ENCODE data around the gene NOTUM. TPM values are rescaled to one million over a fixed set of nuclear protein-coding genes. Genes with fewer than 3 reads are reported as not detected.

NOTUM gene
- polyA plus RNA-seq (ENCODE audit: insufficient read length), result 2.2 TPM
- long read RNA-seq, donor 1, partial matches to known transcripts, result 0 of 1 reads
- long read RNA-seq, donor 1, other reads (novel, unspliced or antisense), result 0 of 1 reads
- long read RNA-seq, donor 2, result 0 reads
- long read RNA-seq, donor 3, result 0 reads
- long read RNA-seq, donor 4, partial matches to known transcripts, result 0 of 1 reads
- long read RNA-seq, donor 4, other reads (novel, unspliced or antisense), result 0 of 1 reads
- long read RNA-seq, donor 5, result 0 reads
- long read RNA-seq, donor 6, partial matches to known transcripts, result 9 of 9 reads
- long read RNA-seq, donor 6, other reads (novel, unspliced or antisense), result 0 of 9 reads
- long read RNA-seq, donor 7, result 0 reads
- long read RNA-seq, donor 8, result 0 reads

DNA sequence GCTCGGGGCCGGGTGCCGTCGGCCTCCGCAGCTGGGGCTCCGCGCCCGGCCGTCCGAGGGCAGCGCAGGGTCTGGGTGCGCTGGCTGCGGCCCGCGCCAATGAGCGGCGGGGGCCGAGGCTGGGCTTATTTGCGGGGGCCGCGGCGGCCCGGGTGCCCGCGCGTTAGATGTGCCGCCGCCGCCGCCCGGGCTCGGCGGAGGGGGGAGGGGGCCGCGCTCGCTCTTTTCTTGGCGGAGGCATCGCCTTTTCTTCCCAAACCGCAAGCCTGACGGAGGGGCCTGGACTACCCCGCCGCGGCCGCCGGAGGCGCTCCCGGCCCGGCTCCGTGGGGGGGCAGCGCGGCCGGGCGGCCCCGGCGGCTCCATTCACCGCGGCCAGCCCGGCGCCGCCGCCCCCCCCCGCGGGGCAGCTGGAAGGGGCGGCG, at the start of gene NOTUM:
NOTUM (minus strand) TSS at position 101 of the 425 bp plus-strand sequence. CDS start 278 bp downstream, outside the sequence.
- DNase-seq, result no peak

DNA sequence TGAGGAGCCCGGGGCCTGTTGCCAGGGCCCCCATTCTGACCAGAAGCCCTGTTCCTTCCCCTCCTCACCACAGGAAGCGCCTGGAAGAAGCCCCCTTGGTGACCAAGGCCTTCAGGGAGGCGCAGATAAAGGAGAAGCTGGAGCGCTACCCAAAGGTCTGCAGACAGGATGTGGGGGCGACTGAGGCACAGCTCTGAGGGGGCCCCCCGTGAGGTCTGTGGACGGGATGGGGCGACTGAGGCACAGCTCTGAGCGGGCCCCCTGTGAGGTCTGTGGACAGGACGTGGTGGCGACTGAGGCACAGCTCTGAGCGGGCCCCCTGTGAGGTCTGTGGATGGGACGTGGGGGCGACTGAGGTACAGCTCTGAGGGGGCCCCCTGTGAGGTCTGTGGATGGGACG, 48.4 kb upstream of the NOTUM start:
- DNase-seq, result no peak

DNA sequence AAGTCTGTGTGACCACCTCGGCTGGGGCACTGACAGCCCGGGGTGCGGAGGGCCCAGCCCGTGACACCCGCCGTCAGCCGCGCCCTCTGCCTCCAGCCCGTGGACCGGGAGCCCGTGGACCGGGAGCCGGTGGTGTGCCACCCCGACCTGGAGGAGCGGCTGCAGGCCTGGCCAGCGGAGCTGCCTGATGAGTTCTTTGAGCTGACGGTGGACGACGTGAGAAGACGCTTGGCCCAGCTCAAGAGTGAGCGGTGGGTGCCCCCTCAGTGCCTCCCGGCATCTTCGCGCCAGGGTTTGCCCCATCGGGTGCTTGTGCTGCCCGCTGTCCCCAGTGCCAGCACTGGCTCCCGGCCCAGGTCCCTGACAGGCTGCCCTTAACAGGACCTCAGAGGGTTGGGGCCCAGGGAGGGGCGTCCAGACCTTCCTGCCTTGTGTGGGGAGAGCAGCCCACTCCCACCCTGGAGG, 48.0 kb upstream of the NOTUM start:
- DNase-seq, result no peak

GRCh38 chr17:82008258-82008940, 47.4 kb upstream of the NOTUM start:
- DNase-seq, result no peak

GRCh38 chr17:82007495-82008257, 46.7 kb upstream of the NOTUM start:
- DNase-seq, result no peak

DNA sequence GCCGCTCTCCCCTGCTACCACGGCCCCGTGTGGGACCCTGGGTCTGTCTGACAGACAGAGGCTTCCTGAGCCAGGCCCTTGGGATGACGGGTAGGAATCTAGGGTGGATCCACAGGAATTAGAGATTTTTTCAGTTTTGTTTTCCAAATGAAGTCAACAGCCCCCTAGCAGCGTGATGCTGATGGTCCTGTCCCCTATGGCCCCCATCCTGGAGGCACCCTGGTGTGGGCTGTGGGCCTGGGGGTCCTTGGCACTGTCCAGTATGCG, 46.2 kb upstream of the NOTUM start:
- DNase-seq, result no peak

DNA sequence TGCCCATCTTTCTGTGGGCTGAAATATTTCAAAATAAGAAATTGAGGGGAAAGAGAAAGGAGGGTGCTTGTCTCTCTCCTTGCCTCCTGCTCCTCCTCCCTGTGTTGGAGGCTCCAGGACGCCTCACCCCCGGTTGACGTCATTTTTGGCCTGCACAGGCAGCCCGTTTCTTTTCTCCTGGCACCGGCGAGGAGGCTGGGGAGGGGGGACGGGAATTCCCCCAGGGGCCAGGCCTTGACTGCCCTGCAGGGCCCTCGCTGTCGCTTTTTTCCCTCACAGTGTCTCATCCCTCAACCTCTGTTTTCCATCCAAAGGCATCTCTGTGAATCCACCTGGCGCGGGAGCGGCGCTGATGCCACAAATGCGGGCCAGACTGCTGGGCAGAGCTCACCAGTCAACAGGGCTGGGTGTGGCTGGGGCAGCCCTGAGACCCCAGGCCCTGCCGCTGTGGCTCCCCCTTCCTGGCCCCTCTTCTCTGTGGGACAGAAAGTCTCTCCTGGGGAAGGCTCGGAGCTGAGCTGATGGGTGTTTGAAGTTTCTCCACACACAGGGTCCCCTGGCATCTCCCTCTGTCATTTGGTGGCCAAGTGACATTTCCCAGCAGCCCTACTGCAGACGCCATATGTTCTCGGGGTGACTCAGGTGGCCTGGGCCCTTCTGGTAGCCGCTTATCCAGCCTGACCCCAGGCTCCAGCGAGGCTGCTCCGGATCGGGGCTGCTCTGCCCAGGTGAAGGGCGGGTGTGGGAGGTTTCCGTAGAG, 45.7 kb upstream of the NOTUM start:
- no peak for DNase-seq

- DNase-seq, result no peak
These were observed 44.8 kb upstream of the NOTUM start for GRCh38 chr17:82005701-82006348.

DNA sequence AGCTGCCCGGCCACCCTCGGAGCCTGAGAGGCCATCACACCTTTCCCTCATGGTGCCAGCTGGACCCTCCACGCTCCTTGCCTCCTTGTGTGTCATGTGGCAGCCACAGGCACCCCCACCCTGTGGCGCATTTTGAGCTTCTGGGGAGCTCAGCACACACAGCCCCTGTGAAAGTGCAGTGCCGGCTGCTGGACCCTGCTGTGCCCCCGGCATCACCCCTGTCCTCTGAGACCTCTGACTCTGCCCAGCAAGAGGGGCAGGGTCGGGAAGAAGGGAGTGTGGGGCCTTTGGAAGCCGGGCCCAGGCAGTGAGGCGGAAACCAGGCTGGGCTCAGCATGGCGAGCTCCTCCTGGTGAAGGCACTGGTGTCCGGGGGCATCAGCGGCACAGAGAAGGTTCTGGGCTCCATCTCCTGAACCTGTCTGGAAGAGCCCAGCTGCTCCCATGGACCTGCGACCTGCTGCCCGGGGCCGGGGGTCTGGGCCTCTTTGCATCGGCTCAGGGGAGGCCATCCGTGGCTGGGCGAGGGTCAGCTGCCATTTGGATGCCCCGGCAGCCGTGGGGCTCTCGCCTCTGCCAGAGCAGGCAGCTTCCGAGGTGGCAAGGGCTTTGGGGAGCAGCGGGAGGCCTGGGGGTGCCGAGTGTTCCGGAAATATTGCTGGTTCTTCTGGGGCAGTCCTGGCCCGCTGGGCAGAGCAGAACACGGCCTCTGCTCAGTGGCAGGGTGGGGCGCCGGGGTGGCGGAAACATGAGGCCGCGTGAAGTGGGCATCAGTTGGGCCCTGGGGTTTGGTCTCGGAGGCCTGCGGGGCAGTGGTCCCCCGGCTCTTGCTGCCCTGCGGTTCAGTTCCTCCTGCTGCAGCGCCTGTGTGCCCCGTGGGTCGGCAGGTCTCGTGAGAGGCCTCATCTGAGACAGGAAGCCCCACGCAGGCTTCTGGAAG, 43.8 kb upstream of the NOTUM start:
- DNase-seq, result no peak

DNA sequence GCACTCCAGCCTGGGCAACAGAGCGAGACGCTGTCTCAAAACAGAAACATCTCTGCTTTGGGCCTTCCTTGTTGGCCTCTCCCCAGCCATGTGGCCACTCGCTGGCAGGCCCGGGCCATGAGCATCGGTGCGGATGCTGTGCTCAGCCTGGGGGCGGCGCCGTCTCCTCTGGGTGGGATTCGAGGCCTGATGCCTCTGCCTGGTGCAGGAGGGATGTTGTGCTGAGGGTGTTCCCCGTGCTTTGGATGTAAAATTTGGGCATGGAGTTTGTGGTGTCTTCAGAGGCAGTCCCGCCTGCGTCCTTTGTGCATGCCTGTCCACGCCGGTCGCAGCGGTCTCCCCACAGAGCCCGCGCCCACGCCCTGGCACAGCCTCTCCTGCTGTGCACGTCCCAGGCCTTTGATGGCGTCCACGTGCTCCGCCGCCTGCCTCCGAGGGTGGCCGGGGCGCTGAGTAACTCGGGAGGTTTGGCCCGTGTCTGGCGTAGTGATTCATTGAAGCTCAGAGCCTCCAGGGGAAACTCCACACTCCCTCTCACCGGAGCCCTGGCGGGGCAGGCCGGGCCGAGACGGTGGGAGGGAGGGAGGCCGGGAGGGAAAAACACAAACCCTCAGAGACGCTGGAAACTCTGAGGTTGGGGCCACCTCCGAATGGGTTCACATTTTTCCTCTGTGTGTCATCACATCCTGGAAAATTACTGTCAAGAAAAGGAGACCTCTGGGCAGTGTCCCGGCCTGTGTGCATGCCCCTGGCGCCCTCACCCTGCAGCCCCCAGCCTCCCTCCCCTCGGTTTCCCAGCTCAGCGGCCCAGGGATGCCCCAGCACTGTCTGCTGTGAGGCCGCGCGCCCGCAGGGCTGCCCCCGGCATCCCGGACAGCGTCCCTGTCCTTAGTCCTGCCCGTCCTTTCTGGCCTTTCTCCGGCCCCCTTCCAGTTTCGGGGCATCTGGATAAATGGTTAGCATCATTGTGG, 42.7 kb upstream of the NOTUM start:
- no peak for DNase-seq

- no peak for DNase-seq
These were observed 40.6 kb upstream of the NOTUM start for GRCh38 chr17:82001571-82002056.

DNA sequence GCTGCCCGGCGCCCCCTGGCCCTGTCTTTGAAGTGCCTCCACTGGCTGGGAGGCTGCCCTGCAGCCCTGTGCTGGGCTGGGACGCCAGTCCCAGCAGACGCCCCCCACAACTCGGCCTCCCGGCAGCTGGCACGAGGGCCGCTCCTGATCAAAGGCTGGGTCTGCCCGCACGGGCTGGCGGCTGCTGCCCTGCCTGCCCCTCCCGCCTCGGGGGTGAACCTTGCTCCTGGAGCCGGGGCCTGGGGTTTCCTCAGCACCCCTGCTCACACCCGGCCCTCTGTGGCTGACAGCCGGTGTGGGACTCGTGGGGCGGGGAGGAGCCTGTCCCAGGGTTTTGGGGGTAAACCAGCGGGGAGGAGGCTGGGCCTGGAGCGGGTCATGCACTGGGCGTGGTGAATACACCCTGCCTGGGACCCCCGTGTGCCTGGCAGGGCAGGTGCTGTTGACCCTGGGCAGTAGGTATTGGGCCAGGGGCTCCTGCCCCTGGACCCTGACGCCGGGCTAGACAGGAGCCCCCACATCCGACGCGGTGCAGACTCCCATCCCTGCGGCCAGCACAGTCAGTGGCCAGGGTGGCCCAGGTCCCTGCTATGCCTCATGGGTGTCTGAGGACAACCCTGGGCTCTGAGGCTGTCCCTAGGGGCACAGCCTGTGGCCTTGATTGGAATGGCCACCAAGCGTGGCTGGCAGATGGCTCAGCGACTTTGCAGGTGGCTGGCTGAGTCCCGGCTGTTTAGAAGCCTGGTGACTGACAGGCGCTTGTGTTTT, 40.0 kb upstream of the NOTUM start:
- DNase-seq, result no peak

DNA sequence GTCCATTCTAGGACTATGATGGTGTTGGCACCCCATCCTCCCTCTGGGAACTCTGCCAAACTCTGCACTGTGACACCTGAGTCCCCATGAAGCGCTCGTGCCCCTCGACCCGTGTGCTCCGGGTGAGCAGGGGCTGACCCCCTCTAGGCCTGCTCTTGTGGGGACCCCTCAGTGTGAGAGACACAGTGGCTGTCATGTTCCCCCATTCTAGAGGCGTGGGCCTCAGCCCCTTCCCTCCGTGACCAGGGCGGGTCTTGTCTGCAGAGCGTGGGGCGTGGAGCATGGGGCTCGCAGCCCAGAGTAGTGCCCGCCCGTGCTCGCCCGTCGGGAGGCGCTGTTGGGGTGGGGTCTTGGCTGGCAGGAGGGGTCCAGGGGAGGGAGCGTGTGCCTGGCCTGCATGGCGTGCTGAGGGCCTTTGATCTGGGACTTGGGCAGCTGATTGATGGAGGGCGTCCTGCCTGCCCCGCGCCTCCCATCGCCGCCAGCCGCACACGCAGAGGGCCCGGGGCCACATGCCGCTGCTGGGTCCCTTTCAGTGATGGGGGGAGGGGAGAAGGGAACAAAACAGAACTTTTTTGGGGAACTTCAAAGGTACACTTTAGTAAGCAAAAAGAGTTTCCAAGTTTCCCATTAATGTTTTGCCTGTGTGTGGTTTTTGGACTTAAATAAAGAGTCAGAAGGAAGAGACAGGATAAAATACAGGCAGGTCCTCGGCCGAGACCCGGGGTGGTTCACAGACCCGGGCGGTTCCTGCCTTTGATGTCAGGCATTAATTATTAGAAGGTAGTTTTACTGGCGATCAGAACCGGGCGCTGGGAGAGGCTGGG, 39.2 kb upstream of the NOTUM start:
- no peak for DNase-seq

- DNase-seq, result no peak
These were observed 38.6 kb upstream of the NOTUM start for GRCh38 chr17:81999587-81999975.

- DNase-seq, result no peak
These were observed 37.9 kb upstream of the NOTUM start for GRCh38 chr17:81998691-81999438.

GRCh38 chr17:81998212-81998611, 37.2 kb upstream of the NOTUM start:
- DNase-seq, result no peak

Measured in left kidney (tissue), 8 donors.